Right lobe of liver (tissue), 4 donors: ENCODE data around the gene PRRG4.

Experiments used
- CTCF ChIP-seq, 4 donors: fragments of 200-600 bp in 3 of 4; fragments of 450-650 bp in 1 of 4; IDR thresholded peaks; one replicate each; pipeline versions ENCODE4 v1.5.1 to v1.8.0; 2016 to 2022; ENCODE audit warnings: antibody characterized with exemption in 4 of 4, mild to moderate bottlenecking in 2 of 4
- POLR2A ChIP-seq: fragments of 450-650 bp; IDR thresholded peaks from one replicate; pipeline ENCODE4 v1.6.1; 2017; ENCODE audit warnings: antibody characterized with exemption, mild to moderate bottlenecking
- donor health status: DM: no; HTN: no; CAD: no.
- donor health status: DM: no; HTN: no; CAD: no.
- donor health status: DM: no; HTN: yes; CAD: no.

DNA sequence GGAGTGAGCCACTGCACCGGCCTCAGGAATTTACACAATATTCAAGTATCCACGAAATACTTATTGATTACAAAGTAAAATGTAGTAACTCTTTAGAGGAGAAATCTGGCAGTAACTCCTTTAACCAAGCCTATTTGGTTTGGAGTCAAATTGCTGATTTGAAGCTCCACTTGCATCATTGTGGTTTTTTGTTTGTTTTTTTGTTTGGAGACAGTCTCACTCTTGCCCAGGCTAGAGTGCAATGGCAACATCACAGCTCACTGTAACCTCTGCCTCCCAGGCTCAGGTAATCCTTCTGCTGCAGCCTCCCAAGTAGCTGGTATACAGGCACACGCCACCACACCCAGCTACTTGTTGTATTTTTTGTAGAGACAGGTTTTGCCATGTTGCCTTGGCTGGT is 56.5 kb downstream of the PRRG4 start:
- TF ChIP-seq POLR2A (no peak), CTCF (IDR thresholded peaks at IDR 0.05) (no peak)
